NCI-H446 (cell line): ENCODE measurements around the gene MRPL12.

Experiments used
- DNase-seq, 2 experiments: peaks; one replicate each; lab custom pipeline; 2025; lab: John Stamatoyannopoulos, UW

MRPL12 gene

GRCh38 chr17:81702934-81703746 lies at the start of gene MRPL12:
Gene MRPL12, plus strand, starts transcription at chr17:81703367. Its CDS starts 135 bp downstream, at chr17:81703502.
- peak; percentile 86 to 96 for DNase-seq

- DNase-seq: no peak
Observed at GRCh38 chr17:81655378-81656117, 47.6 kb upstream of the MRPL12 start.

- DNase-seq: no peak
Observed at GRCh38 chr17:81656118-81656743, 46.9 kb upstream of the MRPL12 start, which contains the start of gene PDE6G. Gene PDE6G, minus strand, starts transcription at chr17:81656542. Its CDS starts 3,237 bp downstream, at chr17:81653305.

GRCh38 chr17:81656835-81657234 lies 46.3 kb upstream of the MRPL12 start:
- no peak for DNase-seq

GRCh38 chr17:81659038-81659437 lies 44.1 kb upstream of the MRPL12 start:
- DNase-seq: no peak

GRCh38 chr17:81660441-81660840 lies 42.7 kb upstream of the MRPL12 start:
- no peak for DNase-seq

- no peak for DNase-seq
Observed at GRCh38 chr17:81662002-81662401, 41.2 kb upstream of the MRPL12 start.

GRCh38 chr17:81664051-81664470 lies 39.1 kb upstream of the MRPL12 start:
- no peak for DNase-seq

- DNase-seq: peak in 1 of 2 experiments; percentile 34
Observed at GRCh38 chr17:81665205-81666091, 37.7 kb upstream of the MRPL12 start.

GRCh38 chr17:81666092-81666341 lies 37.1 kb upstream of the MRPL12 start:
- DNase-seq: no peak

GRCh38 chr17:81666342-81667191 lies 36.6 kb upstream of the MRPL12 start, which contains the start of the genes CCDC137 and OXLD1:
Gene CCDC137, plus strand, starts transcription at chr17:81666737. Its CDS starts 30 bp downstream, at chr17:81666767.
Gene OXLD1, minus strand, starts transcription at chr17:81666605. Its CDS starts 28 bp downstream, at chr17:81666577.
- peak; percentile 92 to 98 for DNase-seq

- DNase-seq: peak in 1 of 2 experiments; percentile 33
Observed at GRCh38 chr17:81667754-81668153, 35.4 kb upstream of the MRPL12 start.

GRCh38 chr17:81672504-81672903 lies 30.7 kb upstream of the MRPL12 start:
- no peak for DNase-seq

- no peak for DNase-seq
Observed at GRCh38 chr17:81672954-81673353, 30.2 kb upstream of the MRPL12 start.

GRCh38 chr17:81673561-81674258 lies 29.5 kb upstream of the MRPL12 start:
- no peak for DNase-seq

GRCh38 chr17:81675515-81676221 lies 27.5 kb upstream of the MRPL12 start:
- peak in 1 of 2 experiments; percentile 24 for DNase-seq

GRCh38 chr17:81676906-81677305 lies 26.3 kb upstream of the MRPL12 start:
- DNase-seq: no peak

GRCh38 chr17:81680150-81680549 lies 23.0 kb upstream of the MRPL12 start:
- DNase-seq: no peak

GRCh38 chr17:81681672-81682071 lies 21.5 kb upstream of the MRPL12 start:
- DNase-seq: peak in 1 of 2 experiments; percentile 62
